Dermis blood vessel endothelial cell (primary cell): Measurements from ENCODE around the gene HHIPL1. TPM values are rescaled to one million over a fixed set of nuclear protein-coding genes. Genes with fewer than 3 reads are reported as not detected.

Experiments used
- DNase-seq: peaks from one replicate; pipeline ENCODE4 v3.0.0; 2010
- total RNA-seq: library from RNA; depleted of rRNA; stranded (reverse); fragments of >200 nt; gene quantifications from 2 replicates; pipeline ENCODE4 v1.2.3, GENCODE V29; 2014

The HHIPL1 gene
- 1.7 and 4.1 TPM in 2 replicates for total RNA-seq

- DNase-seq = peak; percentile 47
These were observed at the start of gene HHIPL1 for GRCh38 chr14:99644723-99645544. Gene HHIPL1 (plus strand): TSS chr14:99645129. CDS start chr14:99645208, 79 bp downstream.

DNA sequence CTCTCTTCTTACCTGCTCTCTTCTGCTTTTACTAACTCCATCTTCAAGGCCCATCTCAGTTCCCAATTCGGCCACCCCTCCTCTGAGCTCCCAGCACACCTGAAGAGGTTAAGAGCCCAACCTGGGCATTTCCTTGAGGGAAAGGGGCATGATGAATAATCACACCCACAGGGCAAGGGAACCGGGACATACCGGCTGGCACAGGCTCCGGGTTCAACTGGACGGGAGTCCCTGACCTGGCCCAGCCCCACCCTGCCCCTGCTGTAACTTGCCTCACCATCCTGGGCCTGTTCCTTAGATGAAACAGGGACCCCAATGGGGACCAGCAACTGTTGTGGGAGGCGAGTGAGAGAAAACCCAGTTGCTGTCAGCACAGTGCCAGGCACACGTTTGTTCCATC is 49.4 kb upstream of the HHIPL1 start:
- no peak for DNase-seq

- DNase-seq = peak; percentile 79
These were observed 48.8 kb upstream of the HHIPL1 start for GRCh38 chr14:99596071-99596627.

- no peak for DNase-seq
These were observed 48.2 kb upstream of the HHIPL1 start for GRCh38 chr14:99596772-99597171.

GRCh38 chr14:99597911-99598600 is 46.9 kb upstream of the HHIPL1 start:
- DNase-seq = peak; percentile 51

GRCh38 chr14:99598774-99599173 is 46.2 kb upstream of the HHIPL1 start:
- DNase-seq = peak; percentile 64

DNA sequence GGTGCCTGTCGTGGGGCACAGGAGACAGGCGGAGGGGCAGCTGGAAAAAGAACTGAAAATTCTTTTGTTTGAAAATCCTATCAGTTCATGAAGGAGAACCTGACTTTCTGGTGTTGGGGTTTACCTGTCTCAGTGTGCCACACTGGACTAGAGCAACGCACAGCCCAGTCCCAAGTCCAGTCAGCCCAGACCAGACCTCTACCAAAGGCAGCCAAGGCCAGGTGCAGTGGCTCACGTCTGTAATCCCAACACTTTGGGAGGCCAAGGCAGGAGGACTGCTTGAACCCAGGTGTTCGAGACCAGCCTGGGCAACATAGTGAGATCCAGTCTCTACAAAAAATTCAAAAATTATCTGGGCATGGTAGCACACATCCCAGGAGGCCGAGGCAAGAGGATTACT is 45.5 kb upstream of the HHIPL1 start:
- no peak for DNase-seq

DNA sequence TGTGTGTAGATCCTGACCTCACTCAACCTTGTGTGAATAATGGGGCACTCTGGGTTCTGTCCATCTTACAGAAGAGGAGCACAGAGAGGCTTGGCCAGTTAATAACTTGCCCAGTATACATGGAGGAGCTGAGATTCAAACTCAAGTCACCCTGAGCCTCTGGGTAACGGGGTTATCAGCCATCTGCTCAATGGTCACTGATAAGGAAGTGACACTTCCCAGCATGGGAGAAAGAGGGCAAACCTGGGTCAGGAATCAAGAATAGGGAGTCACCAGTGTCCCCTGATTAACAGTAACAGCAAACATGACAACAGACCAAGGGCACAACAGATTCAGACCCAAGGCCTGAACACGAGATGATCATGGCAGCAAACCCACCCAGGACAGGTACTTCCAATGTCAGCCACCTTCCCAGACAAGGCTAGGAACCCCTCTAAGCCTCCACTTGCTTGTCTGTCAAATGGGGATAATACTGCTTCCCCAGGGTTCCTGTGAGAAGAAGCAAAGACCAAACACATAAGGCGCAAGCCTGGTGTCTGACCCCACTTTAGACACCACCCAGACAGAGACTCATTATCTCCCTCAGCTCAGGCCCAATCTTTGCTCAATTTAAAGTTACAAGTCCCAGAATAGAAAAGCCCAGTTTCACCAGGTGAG is 44.6 kb upstream of the HHIPL1 start:
- DNase-seq = peak; percentile 60

GRCh38 chr14:99601361-99601831 is 43.5 kb upstream of the HHIPL1 start:
- DNase-seq = peak; percentile 37

DNA sequence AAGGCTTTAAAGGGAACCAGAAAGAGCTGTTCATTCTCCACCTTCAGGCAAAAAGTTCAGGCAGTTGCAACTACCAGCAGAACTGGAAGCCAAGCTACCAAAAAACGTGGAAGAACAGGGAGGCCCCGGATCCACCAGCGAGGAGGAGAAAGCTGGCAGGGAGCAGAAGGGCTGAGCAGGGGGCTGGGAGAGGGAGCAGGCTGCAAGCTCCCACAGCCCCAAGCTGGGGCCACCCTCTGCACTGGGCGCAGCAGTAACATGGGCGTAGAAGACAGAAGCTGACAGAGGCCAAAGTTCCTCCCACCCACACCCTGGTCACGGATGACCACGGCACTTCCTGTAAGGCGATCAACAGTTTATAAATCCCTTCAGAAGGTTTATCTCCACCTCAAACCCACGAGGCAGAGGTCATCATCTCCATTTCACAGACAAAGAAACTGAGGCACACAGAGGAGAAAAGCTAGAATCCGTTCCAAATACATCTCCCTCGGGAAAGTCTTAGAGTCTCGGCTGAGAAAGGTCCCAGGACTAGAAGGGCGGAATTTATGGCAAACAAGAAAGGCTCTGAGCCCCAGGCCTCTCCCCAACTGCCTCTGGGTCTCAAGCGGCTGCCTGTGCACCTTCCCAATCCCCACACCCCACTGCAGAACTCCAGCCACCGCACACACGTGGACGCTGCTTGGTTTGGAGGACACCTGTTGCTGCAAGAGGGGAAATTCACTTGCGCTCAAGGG is 42.7 kb upstream of the HHIPL1 start:
- DNase-seq = peak; percentile 53

GRCh38 chr14:99602788-99603415 is 42.0 kb upstream of the HHIPL1 start:
- peak; percentile 43 for DNase-seq

DNA sequence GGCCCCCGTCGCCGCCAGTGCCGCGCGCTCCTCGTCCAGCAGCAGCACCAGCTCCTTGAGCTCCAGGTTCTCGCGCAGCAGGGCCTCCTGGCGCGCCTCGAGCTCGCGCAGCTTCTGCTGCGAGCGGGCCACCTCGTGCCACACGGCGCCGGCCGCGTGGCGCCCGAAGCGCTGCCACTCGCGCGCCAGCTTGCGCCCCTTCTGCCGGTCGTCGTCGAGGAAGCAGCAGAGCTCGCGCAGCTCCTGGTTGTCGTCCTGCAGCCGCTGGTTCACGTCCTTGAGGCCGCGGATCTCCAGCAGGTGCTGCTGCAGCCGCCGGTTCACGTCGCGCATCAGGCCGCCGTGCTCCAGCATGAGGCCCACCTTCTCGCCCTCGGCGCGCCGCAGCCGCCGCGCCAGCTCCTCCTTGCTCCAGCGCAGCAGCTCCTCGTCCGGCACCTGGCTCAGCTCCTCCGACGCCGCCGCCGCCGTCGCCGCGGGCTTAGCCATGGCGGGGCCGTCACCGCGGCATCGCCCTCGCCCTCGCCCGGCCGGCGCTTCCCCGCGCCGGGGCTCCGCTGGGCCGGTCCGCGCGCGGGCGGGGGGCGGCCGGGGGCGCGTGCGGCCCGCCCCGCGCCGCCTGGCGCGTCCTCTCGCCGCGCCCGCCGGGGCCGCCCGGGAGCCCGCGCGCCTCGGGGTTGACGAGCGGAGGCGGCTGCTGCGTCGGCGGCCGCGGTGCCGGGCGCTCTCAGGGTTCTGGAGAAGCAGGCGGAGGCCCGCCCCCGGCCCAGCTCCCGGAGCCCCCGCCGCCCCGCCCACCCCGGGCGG is 41.3 kb upstream of the HHIPL1 start, which contains the start of gene CCDC85C:
TSS of gene CCDC85C (minus strand) at position 737 of the 807 bp plus-strand sequence. CDS start at position 489, 248 bp downstream.
- peak; percentile 69 for DNase-seq

DNA sequence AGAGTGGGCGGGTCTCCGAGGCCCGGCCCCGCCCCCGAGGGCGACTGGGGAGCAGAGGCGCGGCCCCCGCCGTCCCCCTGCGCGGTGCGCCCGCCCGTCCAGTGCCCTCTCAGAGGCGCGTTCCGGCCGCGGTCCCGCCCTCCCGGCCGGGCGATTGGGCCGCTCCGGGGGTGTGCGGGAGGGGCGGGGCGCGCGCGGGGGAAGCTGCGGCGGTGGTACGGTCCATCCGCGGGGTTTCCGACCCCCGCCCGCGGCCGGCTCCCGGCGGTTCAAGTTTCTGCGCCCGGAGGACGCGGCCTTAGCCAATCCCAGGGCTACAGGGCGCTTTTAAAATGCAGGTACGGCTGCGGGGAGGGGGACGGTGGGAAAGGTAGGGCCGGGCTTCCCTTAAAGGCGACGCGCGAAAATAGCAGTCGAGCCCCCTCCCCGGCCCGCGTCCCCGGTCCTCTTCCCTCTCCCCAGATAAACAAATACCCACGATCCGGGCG is 40.6 kb upstream of the HHIPL1 start:
- peak; percentile 97 for DNase-seq

DNA sequence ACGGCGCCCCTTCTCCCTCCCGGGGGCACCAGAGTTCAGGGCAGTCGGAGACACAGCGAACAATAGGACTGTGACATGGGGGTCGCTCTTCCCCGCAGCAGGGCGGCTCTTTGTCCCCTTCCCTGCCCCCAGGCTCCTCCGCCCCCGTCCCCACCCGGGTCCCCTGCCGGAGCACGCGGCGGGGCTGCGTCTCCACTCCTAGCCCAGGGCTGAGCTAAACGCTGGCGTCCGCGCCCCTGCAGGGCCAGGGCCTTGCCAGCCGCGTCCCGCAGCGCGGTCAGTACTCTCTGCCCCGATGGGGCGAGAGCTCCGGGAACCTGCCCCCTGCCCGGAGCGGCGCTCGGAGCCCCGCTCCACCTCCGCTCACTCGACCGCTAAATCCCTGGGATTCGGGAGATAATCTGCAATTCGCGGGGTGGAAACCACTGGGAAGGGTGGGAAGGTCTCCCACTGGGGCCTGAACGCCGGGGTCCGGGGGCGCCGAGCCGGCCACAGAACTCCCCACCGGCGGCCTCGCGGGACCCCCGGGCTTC is 40.1 kb upstream of the HHIPL1 start:
- peak; percentile 63 for DNase-seq

DNA sequence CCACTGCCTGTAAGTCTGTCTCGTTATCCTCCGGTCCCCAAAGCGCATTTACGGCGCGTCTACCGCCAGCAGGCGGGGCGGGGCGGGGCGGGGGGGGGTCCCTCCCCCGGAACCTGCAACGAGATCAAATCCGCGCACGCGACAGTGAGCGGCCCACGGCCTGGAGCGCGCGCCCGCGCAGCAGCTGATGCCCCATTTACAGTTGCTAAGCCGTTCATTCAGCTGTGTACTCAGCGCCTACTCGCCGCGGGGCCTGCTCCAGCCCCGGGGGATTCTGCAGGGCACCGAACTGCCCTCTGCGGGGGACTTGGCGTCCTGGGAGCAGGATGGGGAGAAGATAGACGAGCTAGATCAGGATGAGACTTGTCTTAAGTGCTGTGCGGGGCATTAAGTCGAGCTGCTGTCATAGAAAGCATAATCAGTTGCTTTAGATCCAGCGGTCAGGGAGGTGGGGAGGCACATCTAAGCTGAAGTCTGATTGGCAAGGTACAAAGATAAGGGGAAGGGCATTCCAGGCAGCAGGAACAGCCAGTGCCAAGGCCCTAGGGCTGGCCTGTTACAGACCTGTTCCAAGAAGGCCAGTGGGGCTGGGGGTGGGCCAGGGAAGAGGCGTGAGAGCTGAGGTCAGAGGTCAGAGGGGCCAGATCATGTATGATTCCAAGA is 39.5 kb upstream of the HHIPL1 start:
- DNase-seq = peak; percentile 80

- no peak for DNase-seq
These were observed 38.6 kb upstream of the HHIPL1 start for GRCh38 chr14:99606359-99606758.

- DNase-seq = no peak
These were observed 36.3 kb upstream of the HHIPL1 start for GRCh38 chr14:99608591-99608990.

DNA sequence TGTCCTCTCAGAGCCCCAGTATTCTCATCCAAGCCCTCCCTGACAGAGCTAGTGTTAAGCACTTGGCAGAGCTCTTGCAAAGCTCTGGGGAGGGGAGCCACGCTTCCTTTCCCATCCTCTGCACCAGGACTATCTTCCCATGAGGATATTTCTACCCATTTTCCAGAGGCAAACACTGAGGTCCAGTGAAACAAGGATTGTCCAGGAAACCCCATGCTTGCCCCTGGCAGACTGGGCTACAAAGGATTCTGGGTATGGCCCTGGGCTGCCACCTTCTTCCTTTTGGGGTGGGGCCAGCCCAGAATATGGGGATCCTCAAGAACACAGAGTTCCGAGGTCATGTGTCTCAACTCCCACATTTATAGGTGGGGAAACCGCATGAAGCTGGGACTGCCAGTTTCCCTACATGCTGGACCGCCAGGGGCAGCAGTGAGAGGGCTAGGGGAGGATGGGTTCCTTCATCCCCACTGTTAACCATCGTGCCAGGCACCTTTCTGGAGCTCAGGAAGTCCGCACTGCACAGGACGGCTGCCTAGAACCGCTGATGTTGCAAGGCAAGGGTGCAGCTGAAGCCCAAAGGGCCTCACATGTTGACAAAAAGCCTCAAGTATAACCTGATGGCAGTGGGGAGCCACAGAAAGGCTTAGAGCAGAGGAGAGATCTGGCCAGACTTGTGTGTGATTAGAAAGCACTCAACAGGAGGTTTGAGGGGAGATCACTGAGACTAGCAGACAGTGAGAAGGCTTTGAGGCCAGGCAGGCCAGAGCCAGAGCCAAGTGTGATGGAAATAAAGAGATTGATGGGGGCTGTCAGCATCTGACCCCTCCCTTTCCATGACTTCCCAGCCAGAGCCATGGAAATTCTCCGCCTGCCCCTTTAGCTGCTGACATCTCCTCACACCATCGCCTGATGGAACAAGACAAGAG is 35.4 kb upstream of the HHIPL1 start:
- DNase-seq = no peak

DNA sequence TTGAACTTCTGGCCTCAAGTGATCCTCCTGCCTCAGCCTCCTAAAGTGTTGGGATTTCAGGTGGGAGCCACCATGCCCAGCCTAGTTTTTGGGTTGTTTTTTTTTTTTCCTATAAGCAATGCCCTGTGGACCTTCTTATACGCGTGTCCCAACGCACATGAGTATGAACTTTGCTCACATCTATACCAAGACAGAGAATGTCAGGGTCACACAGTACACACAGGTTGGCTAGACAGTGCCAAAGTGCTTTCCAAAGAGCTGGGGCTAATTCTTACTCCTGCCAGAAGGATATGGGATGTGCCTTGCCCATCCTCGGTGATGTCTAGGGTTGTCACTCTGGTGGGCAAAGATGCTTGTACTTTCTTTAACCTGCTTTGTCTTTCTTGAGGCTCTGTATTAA is 33.3 kb upstream of the HHIPL1 start:
- DNase-seq = no peak
